Measurements from ENCODE around the gene RNF138.

DNA sequence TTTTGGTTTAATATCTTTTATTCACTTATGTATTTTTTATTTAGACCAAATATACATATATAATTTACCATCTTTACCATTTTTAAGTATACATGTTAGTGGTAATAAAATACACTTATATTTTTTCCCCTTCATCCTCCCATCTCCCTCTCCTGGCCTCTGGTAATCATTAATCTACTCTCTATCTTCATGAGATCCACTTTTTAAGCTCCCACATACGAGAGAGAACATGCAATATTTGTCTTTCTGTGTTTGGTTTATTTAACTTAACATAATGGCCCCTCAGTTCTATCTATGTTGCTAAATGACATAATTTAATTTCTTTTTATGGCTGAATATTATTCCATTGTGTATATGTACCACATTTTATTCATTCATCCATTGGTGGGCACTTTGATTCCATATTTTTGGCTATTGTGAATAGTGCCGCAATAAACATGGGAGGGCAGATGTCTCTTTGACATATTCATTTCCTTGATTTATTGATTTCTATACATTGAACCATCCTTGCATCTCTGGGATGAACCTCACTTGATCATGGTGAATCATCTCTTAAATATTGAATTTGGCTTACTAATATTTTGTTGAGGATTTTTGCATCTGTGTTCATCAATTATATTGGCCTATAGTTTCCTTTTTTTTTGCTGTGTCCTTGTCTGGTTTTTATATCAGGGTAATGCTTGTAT is 56.7 kb downstream of the RNF138 start:
- TF ChIP-seq TAF1 (conservative IDR thresholded peaks at IDR 0.05) (no peak), CTCF (IDR thresholded peaks at IDR 0.05; ENCODE audit: low read depth, low read length, missing input control) (no peak), FOXA1 (IDR thresholded peaks at IDR 0.05) (no peak), RAD21 (IDR thresholded peaks at IDR 0.05) (no peak), GABPA (IDR thresholded peaks at IDR 0.05 in 1 of 2, conservative IDR thresholded peaks at IDR 0.05 in 1 of 2) (no peak), ZBTB33 (IDR thresholded peaks at IDR 0.05) (no peak), HNF4G (IDR thresholded peaks at IDR 0.05) (no peak), NR2F2 (IDR thresholded peaks at IDR 0.05) (no peak), EGR1 (IDR thresholded peaks at IDR 0.05; ENCODE audit: low read depth in 2 of 2) (no peak)
- TF ChIP-seq, protein P1, sequence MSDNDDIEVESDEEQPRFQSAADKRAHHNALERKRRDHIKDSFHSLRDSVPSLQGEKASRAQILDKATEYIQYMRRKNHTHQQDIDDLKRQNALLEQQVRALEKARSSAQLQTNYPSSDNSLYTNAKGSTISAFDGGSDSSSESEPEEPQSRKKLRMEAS (IDR thresholded peaks at IDR 0.05): no peak
- TF ChIP-seq, protein P2, sequence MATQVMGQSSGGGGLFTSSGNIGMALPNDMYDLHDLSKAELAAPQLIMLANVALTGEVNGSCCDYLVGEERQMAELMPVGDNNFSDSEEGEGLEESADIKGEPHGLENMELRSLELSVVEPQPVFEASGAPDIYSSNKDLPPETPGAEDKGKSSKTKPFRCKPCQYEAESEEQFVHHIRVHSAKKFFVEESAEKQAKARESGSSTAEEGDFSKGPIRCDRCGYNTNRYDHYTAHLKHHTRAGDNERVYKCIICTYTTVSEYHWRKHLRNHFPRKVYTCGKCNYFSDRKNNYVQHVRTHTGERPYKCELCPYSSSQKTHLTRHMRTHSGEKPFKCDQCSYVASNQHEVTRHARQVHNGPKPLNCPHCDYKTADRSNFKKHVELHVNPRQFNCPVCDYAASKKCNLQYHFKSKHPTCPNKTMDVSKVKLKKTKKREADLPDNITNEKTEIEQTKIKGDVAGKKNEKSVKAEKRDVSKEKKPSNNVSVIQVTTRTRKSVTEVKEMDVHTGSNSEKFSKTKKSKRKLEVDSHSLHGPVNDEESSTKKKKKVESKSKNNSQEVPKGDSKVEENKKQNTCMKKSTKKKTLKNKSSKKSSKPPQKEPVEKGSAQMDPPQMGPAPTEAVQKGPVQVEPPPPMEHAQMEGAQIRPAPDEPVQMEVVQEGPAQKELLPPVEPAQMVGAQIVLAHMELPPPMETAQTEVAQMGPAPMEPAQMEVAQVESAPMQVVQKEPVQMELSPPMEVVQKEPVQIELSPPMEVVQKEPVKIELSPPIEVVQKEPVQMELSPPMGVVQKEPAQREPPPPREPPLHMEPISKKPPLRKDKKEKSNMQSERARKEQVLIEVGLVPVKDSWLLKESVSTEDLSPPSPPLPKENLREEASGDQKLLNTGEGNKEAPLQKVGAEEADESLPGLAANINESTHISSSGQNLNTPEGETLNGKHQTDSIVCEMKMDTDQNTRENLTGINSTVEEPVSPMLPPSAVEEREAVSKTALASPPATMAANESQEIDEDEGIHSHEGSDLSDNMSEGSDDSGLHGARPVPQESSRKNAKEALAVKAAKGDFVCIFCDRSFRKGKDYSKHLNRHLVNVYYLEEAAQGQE (IDR thresholded peaks at IDR 0.05): no peak
- TF ChIP-seq, protein P3, sequence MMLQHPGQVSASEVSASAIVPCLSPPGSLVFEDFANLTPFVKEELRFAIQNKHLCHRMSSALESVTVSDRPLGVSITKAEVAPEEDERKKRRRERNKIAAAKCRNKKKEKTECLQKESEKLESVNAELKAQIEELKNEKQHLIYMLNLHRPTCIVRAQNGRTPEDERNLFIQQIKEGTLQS (IDR thresholded peaks at IDR 0.05): no peak
